GM19372 (cell line): ENCODE measurements around the gene RBBP8.
A peak's percentile ranks its signal among the peaks of the same experiment; 100 is the strongest.

Experiments
- ATAC-seq: cut with Tn5 transposase; IDR thresholded peaks from one replicate; pipeline ENCODE4 v1.9.1; 2021; ENCODE audit warnings: mild to moderate bottlenecking, low read depth, moderate library complexity; ENCODE audit not compliant: unreplicated experiment

Gene RBBP8

DNA sequence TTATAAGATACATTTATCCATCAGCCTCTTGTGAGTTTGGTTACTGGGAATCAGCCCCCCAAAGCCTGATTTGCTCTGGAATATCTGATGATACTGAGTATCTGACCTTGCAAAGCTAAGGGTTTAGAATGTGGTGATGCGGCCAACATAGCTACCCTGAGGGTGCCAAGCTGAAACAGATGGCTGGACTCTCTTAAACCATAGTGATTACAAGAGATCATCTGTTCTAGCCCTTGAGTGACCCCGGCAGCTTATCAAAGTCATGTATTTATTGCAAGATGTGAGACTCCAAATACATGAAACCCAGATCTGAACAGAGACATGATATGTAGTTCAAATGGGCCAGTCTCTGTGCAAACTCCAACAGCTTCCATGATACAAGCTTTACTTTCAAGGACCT lies 124.0 kb downstream of the RBBP8 start:
- no peak for ATAC-seq

GRCh38 chr18:23058746-23059415 lies 125.8 kb downstream of the RBBP8 start:
- no peak for ATAC-seq

DNA sequence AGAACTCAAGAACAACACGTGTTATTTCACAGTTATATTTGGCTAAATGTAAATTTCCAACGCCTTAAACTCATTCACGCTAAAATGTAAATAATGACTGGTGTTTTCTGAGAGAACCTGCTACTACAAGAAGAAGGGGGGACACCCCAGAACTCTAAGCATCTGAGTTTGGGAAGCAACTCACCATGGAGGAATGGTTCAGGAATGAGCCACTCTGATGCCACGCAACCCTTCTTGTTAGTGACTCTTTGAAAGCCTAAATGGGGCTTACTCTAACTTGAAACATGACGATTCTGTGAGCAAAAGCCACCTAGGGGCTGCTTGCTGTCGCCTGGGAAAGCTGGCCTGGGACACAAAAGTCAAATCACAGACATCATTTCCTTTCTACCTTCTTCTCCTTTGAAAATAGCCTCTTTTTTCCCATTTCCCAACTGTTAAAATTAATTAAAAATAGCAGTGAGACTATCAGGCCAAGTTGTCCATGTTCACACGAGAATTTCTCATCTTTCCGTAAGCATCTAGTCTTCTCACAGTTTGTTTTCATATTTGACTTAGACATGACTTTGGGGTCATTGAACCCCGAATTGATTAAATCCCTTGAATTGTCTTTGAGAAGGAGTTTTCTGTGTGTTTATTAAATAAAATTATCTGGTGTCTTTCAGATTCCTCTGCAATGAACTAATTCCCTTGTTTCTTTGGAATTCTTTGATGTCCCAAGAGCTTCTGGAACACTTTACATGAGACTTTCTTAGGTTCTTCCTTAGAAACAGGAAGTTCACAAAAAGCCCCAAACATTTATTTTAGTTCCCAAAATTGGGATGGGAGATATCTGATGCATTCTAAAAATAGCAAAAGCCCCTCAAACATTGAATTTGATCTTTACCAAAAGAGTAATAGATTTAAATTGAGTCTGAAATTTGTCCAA lies 126.7 kb downstream of the RBBP8 start:
- no peak for ATAC-seq

- no peak for ATAC-seq
These were observed 128.9 kb downstream of the RBBP8 start for GRCh38 chr18:23062011-23062410.

DNA sequence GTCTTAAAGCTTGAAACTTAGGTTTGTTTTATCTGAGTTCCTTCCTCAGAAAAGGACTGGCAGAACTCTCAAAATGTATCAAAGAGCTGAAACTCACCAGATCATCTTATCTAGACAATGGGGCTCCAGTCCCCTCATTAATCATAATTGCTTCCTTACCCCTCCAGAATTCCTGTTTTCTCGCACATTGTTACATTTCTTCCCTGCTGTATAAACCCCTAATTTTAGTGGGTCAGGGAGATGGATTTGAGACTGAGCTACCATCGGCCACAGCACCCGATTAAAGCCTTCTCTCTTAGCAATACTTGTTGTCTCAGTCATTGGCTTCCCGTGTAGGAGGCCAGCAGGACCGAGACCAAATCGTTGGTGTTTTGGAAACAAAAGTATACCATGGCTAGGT lies 130.4 kb downstream of the RBBP8 start:
- ATAC-seq = no peak

DNA sequence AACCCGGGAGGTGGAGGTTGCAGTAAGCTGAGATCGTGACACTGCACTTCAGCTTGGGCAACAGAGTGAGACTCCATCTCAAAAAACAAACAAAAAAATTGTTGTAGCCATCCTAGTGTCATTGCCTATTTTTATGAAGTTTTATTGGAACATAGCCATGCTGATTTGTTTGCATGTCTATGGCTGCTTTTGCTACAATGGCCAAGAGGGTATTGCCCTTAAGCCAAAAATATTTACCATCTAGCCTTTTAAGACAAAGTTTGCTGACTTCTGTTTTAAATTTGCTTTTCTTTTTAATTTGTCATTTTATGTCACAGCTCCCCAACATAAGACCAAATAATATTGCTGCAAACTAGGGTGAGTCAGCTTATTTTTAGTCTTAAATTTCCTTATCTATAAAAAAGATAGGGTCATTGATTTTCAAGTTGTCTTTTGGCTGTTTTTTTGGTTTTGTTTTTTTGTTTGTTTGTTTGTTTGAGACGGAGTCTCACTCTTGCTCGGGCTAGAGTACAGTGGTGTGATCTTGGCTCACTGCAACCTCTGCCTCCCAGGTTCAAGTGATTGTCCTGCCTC lies 132.2 kb downstream of the RBBP8 start:
- no peak for ATAC-seq

GRCh38 chr18:23066060-23066459 lies 132.9 kb downstream of the RBBP8 start:
- ATAC-seq = no peak

GRCh38 chr18:23066504-23067039 lies 133.4 kb downstream of the RBBP8 start:
- no peak for ATAC-seq

DNA sequence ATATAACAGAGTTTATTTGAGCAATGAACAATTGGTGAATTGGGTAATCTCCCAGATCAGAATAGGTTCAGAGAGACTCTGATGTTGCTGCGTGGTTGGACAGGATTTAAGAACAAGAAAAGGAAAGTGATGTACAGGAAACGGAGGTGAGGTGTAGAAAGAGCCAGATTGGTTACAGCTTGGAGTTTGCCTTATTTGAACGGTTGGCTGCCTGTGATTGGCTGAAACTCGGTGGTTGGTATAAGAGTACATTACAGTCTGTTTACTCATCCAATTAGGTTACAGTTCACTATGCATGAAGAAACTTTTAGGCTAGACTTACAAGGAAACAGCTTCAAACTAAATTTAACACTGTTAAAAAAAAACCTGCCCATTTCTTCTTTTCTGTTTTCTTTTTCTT lies 134.1 kb downstream of the RBBP8 start:
- ATAC-seq = no peak

DNA sequence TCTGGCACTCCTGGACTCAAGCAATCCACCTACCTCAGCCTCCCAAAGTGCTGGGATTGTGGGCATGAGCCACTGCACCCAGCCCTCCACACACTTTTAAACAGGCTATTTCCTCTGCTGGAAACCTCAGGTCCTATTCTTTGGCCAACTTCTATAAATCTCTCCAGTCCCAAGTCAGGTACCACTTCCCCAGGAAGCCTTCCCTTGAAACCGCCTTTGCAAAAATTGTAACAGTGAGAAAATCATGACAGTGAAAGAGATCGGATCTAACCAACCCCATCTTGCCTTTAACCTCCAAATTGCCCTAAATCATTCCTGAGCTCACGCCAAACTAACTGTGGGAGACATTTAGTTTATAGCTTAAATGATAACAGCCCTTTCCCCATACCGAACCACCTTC lies 134.9 kb downstream of the RBBP8 start:
- ATAC-seq = no peak

DNA sequence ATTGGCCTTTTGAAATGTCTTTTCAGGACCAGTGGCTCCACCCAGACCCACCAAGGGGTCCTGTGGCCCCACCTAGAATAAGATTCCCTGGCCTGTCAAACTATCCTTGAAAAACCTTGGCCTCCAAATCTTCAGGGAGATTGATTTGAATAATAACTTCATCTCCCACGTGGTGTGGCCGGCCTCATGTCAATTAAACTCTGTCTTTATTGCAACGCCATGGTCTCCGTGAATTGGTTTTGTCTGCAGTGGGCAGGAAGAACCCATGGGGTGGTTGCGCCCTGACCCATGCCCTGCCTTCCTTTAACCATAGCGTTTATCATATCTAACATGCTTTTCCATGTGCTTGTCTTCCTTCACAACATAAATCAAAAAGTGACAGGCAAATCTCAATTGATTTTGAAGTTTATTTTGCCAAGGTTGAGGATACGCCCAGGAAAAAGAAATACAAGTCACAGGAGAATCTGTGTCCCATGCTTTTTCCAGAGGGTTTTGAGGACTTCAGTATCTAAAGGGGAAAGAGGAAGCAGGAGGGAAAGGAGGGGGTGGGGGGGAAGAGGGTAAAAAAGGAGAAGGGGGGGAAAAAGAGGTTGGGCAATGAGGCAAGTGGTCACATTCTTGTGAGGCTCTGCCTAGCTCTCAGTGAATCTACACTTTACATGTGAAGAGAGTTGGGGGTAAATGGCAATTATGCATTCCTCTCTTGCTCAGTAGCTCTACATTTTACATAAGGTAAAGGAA lies 135.6 kb downstream of the RBBP8 start:
- no peak for ATAC-seq

GRCh38 chr18:23069481-23069880 lies 136.4 kb downstream of the RBBP8 start:
- no peak for ATAC-seq

GRCh38 chr18:23069898-23070297 lies 136.8 kb downstream of the RBBP8 start:
- ATAC-seq = no peak

GRCh38 chr18:23071285-23071684 lies 138.2 kb downstream of the RBBP8 start:
- ATAC-seq = peak; percentile 98

GRCh38 chr18:23072079-23072478 lies 139.0 kb downstream of the RBBP8 start:
- no peak for ATAC-seq

GRCh38 chr18:23073996-23074606 lies 141.0 kb downstream of the RBBP8 start:
- ATAC-seq = no peak
